G401 (cell line): ENCODE measurements around the gene RNASEH2B. TPM values are rescaled to one million over a fixed set of nuclear protein-coding genes. Genes with fewer than 3 reads are reported as not detected.

ENCODE experiments used
- DNase-seq: peaks from one replicate; pipeline ENCODE4 v3.0.0-alpha.2; 2015; ENCODE audit warnings: low spot score
- in situ Hi-C: cut with HindIII; loops from 2 replicates; pipeline ENCODE4 v1.10.0; 2016; ENCODE audit warnings: low sequenced_read_pairs, mixed read lengths
- total RNA-seq: library from RNA; depleted of rRNA; stranded (reverse); fragments of >200 nt; shearing (Covaris generic); gene quantifications from 2 replicates; pipeline ENCODE4 v1.2.3, GENCODE V29; 2014; rRNA removed

RNASEH2B gene, protein sequence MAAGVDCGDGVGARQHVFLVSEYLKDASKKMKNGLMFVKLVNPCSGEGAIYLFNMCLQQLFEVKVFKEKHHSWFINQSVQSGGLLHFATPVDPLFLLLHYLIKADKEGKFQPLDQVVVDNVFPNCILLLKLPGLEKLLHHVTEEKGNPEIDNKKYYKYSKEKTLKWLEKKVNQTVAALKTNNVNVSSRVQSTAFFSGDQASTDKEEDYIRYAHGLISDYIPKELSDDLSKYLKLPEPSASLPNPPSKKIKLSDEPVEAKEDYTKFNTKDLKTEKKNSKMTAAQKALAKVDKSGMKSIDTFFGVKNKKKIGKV
- 41.6 and 68.9 TPM in 2 replicates for total RNA-seq

DNA sequence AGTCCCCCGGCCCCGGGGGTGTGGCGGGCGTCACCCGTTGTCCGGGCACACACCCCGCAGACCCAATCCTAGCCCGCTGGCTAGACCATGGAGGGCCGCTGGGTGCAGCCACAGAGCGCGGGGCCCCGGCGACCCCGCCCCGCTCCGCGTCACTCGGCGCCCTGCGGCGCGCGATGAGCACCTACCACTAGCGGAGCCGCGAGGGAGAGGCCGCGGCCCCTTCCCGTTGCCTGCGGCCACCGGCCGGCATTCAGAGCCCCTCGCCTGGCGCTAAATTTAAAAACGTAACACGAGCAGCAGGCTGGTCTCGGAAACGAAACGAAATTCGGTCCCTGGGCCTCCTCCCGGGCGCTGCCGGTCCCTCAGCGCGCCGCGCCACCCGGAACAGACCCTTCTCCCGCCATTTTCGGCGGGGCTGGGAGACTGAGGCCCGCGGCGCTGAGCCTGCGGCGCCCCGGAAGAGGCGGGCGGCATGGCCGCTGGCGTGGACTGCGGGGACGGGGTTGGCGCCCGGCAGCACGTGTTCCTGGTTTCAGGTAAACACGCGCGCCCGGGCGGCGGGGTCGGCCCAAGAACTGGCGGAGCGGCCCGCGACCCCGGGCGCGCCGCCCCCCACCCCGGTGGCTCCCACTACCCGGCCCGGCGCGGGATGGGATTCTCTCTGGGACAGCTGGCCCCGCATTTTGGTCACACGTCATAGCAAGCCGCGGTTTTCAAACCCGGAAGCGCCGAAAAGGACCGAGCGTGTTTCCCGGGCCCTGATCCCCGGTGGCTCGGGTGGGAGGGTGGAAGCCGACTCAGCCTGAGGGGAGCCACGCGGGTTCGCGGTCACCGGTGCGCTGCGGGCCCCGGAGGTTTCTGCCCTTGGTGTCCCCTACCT is at the start of gene RNASEH2B:
TSS of gene RNASEH2B (plus strand) at position 187 of the 880 bp plus-strand sequence. CDS start at position 473, 286 bp downstream.
- in situ Hi-C loops, result no loop called here
- peak; percentile 61 for DNase-seq

DNA sequence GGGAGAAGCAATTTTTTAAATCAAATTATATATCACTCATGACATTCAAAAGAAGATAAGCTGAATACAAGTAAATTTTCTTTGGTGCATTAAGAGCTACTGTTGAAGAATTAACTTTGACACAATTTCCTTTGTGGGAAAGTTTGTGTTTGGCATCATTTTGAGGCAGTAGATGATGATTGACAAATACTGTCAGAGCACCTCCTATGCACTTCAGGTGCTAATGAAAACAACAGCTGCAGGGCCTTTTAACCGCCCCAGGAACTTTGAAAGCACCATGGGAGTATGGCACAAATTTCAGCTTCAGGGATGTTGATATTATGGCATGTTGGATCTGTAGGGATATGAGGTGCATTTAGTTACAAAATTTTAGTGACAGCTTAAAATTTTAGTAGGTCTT is 45.1 kb upstream of the RNASEH2B start:
- in situ Hi-C loops, result no loop called here
- DNase-seq, result no peak

DNA sequence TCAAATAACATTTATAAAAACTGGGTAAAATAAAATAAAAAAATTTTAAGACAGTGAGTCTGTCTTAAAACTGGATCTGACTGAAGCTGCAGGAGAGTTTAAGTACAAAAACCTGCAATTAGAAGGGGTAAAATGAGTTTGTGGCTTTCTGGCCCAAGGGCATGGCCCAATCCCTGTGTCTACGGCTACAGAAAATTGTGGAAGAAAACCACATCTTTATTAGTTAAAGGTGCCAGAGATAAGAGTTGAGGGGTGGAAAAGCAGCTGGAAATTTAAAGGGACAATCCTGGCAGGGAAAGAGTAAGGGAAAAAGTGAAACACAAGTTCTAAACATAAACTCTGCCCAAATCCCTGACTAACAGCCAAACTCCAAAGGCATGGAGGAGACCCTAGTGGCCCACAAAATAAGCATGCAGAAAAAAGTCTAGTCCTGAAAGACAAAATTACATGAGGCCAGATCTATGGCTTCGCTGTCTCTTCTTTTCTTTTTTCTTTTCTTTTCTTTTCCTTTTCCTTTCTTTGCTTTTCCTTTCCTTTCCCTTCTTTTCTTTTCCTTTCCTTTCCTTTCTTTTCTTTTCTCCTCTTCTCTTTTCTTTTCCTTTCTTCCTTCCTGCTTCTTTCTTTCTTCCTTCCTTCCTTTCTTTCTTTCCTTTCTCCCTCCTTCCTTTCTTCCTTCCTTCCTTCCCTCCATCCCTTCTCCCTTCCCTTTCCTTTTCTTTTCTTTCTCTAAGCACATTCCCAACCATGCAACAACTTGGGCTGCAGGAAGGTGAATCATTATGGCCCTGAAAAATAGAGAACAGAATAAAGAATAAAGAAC is 42.6 kb upstream of the RNASEH2B start:
- in situ Hi-C loops, result no loop called here
- no peak for DNase-seq

DNA sequence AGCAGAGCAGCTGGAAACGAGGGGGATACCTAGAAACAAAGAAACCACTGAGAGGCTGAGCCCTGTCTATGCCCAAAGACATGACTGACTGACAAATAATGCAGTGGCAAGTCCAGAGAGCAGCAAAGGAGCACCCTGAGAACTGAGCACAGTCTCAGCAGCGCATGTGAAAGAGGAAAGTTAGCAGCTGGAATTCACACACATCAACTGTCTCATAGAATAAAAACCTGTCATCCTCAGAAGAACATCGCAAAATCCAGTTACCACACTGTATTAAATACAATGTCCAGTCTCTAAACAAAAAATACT is 42.0 kb upstream of the RNASEH2B start:
- in situ Hi-C loops, result no loop called here
- no peak for DNase-seq

DNA sequence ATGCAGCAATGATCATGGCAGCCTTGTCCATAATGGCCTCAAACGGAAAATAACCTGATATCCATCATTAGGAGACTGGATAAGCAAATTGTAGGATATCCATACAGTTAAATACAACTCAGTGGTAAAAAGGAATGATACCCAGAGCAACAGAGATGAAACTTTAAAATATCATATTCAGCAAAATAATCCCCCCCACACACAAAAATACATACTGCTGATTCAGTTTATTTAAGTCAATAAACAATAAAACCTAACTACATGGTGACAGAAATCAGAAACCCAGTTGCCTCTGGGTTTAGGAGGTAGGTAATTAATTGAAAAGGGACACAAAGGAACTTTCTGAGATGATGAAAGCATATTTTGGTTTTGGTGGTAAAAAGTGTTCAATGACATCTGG is 38.2 kb upstream of the RNASEH2B start:
- in situ Hi-C loops, result no loop called here
- DNase-seq, result no peak

DNA sequence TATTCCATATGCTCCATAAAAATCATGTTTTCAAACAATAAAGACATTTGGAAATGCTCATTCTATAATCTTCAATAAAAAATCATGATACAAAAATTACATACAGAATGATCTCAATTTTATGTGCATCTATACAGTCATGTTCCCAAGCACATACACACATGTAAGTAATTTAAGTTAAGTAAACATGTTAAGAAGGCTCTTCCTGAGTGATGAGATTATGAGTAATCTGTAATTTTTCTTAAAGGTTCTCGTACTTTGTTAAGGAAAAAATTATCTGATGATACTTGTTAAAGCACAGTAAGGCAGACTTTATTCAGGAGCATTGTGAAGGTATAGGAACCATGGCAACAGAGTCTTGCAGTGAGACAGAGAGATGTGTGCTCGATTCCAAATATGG is 36.1 kb upstream of the RNASEH2B start:
- in situ Hi-C loops, result no loop called here
- no peak for DNase-seq

DNA sequence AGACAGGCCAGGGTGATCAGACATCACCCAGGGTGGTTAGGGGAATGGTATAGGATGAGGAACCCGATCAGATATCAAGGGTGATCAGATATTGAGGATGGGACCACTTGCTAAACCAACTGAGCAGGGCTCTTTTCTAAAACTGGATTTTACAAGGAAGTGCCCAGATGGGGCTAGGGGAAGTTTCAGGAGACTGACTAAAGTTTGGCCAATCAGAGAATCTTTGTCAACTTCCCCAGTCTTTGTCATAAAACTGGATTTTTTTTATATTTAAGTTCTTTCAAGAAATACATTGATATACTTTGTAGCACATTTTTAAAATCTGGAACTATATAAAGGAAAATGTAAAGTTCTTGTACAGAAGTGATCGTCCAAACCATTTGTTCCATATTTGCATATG is 35.6 kb upstream of the RNASEH2B start:
- DNase-seq, result no peak
- in situ Hi-C loops, result no loop called here

DNA sequence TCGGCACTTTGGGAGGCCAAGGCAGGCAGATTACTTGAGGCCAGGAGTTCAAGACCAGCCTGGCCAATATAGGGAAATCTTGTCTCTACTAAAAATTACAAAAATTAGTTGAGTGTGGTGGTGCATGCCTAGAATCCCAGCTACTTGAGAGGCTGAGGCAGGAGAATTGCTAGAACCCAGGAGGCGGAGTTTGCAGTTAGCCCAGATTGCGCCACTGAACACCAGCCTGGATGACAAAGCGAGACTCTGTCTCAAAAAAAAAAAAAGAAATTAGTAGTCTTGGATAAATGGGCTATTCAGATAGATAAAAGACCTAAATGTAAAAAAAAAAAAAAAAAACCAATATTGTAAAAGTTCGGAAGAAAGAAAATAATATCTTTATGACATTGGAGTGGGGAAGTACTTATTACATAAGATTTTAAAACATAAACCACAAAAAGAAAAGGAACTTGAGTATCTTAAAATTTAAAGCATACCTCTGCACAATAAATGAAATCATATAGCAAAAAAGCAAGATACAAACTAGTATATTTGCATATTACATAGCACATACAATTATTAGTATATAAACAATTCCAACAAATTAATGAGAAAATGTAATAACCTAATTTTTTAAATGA is 26.7 kb upstream of the RNASEH2B start:
- in situ Hi-C loops, result no loop called here
- no peak for DNase-seq

DNA sequence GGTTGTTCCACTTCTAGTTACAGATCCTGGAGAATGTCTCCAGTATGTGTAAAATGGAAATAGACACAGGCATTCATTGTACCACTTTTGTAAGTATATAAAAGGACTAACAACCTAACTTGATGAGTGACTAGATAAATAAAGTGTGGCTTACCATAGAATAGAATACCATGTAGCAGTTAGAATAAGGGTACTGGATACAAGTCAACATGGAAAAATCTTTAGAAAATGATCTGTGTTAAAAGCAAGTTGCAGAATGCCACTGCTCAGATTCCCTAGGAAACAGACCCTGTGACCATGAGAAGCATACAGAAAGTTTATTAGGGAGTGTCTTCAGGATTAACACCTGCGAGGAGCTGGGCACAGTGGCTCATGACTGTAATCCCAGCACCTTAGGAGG is 25.9 kb upstream of the RNASEH2B start:
- DNase-seq, result no peak
- in situ Hi-C loops, result no loop called here

DNA sequence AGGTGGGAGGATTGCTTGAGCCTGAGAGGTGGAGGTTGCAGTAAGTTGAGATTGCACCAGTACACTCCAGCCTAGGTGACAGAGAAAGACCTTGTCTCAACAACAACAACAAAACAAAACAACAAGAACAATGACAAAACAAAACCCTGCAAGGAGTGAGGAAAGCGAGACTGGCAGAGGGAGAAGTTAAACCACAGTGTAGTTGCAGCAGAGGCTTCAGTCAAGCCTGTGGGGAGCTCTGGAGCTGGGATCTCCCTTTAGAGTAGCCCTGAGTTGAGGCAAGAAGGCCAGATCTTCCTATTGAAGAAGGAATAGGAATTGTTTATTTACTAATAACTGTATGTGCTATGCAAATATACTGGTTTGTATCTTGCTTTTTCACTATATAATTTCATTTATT is 25.3 kb upstream of the RNASEH2B start:
- in situ Hi-C loops, result no loop called here
- DNase-seq, result no peak

DNA sequence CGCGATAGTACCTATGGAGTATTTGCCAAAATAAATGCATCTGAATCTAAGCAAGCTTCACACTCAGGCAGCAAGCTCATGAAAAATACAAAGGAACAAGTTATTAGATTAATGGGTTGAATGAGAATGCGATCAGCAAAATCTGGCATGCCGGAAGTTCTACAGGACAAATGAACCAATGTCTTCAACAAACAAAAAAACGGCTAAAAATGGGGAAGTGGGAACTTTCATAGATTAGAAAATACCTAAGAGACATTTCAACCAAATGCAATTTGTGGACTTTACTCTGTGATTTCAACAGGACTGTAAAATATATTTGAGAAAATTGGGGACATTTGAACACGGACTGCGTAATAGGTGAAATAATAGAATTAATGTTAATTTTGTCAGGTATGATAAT is 22.4 kb upstream of the RNASEH2B start:
- DNase-seq, result no peak
- in situ Hi-C loops, result no loop called here

DNA sequence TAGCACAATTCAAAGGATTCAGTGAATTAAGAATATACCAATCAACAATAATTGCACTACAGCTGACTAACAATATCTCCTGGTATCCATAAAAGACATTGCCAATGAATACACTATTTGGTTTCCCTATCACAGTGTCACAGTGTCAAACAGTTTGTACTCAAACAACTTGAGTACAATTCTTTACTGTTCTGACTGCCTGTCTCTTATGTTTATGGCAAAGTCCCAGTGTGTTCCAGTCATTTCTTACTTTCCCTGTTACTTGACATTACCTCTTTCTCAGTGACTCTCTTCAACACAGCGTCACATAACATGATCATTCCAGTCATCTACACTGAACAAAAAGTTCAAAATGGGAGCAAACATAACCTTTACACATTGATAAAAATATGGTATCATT is 21.2 kb upstream of the RNASEH2B start:
- in situ Hi-C loops, result no loop called here
- DNase-seq, result no peak

DNA sequence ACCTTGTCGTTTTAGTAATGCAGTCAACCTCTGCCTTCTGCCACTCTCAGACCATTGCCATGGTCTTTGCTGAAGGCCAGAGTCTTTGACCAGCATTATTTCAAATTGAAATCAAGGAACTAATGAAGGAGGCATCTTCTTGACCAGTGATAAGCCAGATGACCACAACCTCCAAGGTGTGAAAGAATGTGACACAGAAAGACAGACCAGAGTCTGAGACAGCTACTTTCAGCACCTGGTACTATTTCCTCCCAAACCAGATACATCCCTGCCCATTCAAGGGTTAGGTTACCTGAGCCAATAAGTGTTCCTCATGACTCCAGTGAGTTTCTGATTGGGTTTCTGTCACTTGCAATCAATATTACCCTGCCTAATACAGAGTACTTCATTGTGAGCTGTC is 20.3 kb upstream of the RNASEH2B start:
- in situ Hi-C loops, result no loop called here
- no peak for DNase-seq

DNA sequence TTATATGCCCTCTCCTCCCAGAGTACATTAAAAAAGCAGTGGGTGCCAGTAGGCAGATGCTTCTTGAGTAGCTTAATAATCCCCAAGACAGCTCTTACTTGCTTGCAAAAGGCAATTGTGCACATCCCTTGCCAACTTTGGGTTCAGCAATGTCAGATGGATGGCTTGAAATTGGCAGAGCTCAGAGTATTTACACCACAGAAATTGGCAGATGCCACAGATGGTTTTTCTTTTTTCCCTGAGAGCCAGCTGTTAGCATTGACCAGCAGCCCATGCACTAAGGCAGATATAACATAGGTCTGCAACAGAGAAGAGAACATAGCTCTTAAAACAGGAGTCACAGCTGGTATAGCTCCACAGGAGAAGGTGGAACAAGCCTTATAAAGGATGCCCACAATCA is 18.4 kb upstream of the RNASEH2B start:
- in situ Hi-C loops, result no loop called here
- no peak for DNase-seq

DNA sequence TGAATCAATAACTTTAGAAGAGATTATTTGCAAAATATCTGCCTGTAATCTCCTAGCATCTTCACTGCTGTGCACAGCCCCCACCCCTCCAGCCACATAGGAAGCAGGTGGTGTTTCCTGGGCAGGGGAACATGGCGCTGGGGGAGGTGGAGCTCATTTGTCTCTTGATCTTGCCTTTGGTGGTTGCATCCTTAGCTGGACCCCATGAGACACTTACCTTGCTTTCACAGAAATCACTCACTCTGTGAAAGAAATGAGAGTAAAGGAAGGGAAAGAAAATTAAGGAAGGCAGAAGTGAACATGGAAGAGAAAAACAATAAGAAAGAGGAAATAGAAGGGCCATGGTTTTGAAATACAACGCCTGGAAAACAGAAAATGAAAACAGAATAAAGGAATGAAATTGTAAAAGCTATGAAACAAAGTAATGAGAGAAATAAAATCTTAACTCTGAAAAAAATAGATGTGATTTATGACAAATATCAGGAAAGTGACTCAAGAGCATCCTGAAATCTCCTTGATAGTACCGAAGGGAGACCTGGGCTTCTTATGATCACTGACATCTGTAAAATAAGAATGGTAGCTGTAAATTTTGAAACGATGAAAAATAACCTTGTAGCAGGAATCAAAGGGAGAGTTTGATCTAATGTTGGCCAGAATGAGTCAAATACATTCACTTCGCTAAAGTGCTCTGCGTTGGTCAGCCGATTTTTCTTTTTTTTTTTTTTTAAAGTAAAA is 17.2 kb upstream of the RNASEH2B start:
- DNase-seq, result no peak
- in situ Hi-C loops, result no loop called here

DNA sequence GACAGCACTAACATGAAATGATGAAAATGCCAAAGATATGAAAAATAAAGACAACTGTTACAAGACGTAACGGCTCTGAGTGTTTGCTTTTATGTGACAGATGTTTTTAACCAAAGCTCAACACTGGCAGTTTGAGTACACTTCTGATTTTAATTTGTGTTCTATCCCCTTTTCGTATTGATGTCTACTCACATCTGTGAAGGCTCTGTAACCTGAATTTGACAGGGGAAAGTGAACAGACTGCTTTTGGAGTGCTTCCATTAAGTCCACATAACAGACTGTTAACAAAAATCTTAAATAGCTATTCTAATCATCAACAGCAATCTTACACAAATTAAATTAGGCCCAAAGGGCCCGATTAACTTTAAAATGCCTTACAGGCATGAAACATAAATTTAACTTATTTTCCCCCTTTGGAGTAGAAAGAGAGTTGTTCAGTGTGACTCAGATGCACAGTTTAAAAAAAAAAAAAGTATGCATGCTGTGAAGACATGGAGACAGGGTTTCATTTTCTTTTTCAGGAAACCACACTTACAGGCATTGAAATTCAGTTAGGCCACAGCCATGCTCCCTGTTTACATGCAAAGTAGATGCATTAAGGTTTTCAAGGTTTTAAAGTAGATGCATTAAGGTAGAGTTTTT is 16.3 kb upstream of the RNASEH2B start:
- in situ Hi-C loops, result no loop called here
- DNase-seq, result no peak

DNA sequence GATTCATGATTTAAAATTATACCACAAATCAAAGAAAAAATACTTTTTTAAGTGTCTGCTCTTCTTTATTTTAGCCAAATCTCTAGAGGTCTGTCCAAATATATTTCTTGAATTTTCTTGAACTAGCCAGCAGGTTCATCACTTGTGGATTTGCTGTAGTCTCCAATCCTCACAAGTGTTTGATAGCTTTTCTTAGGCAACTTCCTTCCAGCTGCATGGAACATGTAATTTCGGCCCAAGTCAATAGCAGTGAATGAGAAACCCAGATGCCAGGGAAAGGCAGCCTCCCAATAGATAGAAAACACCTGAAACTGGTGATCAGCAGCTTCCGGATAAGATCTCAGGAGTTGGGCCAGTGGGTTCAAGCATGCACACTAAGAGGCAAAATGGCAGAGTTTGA is 15.6 kb upstream of the RNASEH2B start:
- no peak for DNase-seq
- in situ Hi-C loops, result no loop called here

DNA sequence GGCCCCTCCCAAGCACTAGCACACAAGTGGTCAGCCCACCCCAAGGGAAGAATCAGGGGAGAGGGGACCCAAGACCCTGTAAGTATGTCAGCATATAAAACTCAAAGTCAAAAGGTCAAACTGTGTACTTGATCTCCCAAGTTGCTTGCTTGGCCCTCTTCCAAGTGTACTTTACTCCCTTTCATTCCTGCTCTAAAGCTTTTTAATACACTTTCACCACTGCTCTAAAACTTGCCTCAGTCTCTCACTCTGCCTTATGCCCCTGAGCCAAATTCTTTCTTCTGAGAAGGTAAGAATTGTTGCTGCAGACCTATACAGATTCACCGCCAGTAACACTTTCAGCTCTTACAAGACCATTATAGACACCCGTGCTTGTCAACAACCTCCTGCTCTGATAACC is 15.1 kb upstream of the RNASEH2B start:
- in situ Hi-C loops, result no loop called here

More for the DNA sequence above, 15.1 kb upstream of the RNASEH2B start:
- no peak for DNase-seq
